GM13976 (cell line): ENCODE measurements around the gene UHRF1.
"Not testable (repeated sequence)": the region's sequence is repeated elsewhere in the genome, so short reads cannot be mapped to it uniquely, and the experiment has no call there.

Source experiments
- DNase-seq: peaks from one replicate; pipeline ENCODE4 v3.0.0; 2012; ENCODE audit warnings: low spot score
- in situ Hi-C: fragments of 300-500 bp; cut with MboI; formaldehyde crosslinking; loops from one replicate; pipeline ENCODE4 v1.12.0; 2022; ENCODE audit warnings: low sequenced_read_pairs, mixed read lengths, inconsistent platforms; ENCODE audit not compliant: unreplicated experiment
- TF ChIP-seq, protein P1 (sequence below): IDR thresholded peaks from 2 replicates; pipeline ENCODE4 v1.5.1; 2012; ENCODE audit warnings: borderline replicate concordance, mild to moderate bottlenecking; ENCODE audit not compliant: insufficient read depth; ENCODE audit errors: extremely low read depth, missing control alignments, control extremely low read depth

Gene UHRF1

DNA sequence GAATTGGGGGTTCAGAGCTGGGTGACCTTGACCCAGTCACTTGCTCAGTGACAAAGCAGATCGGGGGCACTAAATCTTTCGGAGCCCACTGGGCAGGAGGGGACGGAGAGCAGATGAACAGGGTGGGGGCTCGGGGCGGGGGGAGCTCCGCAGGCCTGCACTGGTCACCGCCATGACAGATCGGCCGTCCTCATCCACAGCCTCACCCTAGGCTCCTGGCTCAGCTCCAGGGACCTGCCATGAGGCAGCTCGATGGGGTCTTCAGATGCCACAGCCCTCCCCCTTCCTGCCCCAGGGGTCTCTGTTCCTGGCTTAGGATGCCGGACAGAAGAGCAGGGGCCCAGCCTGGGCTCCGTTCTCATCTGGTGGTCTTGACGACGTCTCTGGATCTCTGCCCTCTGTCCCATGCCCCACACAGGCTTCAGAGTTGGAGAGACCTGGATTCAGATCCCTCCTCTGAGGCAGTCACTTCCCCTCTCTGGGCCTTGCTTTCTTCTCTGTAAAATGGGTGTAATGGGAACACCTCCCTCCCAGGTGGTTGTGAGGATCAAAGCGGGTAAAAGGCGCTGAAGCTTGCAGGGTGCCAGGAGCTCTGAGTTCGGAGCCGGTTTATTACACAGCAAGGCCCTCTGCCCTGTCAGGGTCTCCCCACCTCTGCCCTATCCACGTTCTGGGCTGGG is 62.7 kb downstream of the UHRF1 start:
- in situ Hi-C loops, result no loop called here
- DNase-seq, result no peak
- TF ChIP-seq, protein P1, sequence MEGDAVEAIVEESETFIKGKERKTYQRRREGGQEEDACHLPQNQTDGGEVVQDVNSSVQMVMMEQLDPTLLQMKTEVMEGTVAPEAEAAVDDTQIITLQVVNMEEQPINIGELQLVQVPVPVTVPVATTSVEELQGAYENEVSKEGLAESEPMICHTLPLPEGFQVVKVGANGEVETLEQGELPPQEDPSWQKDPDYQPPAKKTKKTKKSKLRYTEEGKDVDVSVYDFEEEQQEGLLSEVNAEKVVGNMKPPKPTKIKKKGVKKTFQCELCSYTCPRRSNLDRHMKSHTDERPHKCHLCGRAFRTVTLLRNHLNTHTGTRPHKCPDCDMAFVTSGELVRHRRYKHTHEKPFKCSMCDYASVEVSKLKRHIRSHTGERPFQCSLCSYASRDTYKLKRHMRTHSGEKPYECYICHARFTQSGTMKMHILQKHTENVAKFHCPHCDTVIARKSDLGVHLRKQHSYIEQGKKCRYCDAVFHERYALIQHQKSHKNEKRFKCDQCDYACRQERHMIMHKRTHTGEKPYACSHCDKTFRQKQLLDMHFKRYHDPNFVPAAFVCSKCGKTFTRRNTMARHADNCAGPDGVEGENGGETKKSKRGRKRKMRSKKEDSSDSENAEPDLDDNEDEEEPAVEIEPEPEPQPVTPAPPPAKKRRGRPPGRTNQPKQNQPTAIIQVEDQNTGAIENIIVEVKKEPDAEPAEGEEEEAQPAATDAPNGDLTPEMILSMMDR, result no peak

GRCh38 chr19:4972509-4973230 is 63.4 kb downstream of the UHRF1 start:
- TF ChIP-seq, protein P1, result no peak
- DNase-seq, result no peak
- in situ Hi-C loops, result no loop called here

DNA sequence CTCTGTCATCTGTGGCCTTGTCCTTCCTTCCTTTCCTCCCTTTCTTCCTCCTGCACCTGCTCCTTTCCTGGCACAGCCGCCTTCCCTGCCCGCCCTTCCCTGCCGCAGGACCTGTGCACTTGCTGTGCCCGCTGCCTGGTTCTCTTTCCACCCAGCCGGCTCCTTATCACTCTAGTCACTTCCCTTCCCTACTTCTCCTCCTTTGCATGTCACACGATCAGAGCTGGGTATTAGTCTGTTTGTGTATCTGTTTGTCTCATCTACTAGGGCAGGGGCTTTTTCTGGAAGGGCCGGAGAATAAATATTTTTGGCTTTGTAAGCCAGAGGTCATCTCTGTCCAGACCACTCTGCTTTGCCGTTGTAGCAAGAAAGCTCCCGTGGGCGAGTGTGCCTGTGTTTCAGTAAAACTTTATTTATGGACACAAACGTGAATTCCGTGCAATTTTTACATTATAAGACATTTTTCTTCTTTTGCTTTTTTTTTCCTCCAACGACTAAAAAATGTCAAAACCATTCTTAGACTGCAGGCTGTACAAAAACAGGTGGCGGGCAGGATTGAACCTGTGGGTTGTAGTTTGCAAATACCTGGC is 65.7 kb downstream of the UHRF1 start:
- TF ChIP-seq, protein P1, result no peak
- DNase-seq, result no peak
- in situ Hi-C loops, result no loop called here

DNA sequence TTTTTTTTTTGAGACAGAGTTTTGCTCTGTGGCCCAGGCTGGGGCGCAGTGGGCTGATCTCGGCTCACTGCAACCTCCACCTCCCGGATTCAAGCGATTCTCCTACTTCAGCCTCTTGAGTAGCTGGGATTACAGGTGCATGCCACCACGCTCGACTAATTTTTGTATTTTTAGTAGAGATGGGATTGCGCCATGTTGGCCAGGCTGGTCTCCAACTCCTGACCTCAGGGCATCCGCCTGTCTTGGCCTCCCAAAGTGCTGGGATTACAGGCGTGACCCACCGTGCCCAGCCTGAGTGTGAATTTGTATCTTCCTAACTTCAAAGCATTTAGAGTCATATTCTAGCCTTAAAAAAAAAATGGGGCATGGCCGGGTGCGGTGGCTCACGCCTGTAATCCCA is 66.3 kb downstream of the UHRF1 start:
- DNase-seq, in situ Hi-C loops: not testable (repeated sequence)

DNA sequence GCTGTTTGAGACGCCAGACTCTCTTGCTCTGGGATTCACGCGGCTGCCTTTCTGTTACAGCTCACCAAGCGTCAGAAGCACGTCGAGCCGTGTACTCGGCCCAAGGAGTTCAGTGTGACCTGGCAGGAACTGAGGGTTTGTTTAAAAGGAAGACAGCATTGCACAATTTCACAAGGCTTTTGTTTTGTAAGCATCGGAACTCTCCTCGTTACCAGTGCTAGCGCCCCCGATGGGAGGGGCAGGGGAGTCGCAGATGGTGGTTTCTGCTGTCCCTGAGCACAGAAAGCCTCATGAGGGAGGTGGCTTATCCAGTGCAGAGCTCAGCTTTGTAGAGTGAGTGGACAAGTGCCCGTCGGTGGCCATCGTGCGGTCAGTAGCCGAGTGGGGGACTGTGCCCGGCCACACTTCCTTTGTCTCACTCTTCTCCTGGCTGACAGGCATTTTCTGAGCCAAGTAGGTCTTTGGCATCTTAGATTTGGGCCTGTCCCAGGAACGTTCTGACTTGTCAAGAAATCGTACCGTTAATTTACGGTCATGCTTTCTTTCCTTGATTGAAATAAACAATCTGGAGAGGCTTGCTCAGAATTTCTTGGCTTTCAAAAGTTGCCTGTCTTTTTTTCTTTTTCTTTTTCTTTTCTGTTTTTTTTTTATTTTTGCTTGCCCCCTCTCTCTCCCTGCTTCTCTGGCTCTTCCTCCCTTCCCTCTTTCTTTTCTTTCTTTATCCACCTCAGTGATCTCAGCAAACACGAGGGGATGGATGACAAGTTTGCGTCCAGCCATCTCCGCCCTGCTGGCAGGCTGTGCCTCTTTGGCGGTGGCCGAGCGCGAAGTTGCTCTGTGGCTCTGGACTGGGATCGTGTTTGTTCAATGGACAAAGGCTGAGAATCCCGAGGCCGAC is 67.3 kb downstream of the UHRF1 start:
- in situ Hi-C loops, result no loop called here
- no peak for DNase-seq
- TF ChIP-seq, protein P1, result no peak

DNA sequence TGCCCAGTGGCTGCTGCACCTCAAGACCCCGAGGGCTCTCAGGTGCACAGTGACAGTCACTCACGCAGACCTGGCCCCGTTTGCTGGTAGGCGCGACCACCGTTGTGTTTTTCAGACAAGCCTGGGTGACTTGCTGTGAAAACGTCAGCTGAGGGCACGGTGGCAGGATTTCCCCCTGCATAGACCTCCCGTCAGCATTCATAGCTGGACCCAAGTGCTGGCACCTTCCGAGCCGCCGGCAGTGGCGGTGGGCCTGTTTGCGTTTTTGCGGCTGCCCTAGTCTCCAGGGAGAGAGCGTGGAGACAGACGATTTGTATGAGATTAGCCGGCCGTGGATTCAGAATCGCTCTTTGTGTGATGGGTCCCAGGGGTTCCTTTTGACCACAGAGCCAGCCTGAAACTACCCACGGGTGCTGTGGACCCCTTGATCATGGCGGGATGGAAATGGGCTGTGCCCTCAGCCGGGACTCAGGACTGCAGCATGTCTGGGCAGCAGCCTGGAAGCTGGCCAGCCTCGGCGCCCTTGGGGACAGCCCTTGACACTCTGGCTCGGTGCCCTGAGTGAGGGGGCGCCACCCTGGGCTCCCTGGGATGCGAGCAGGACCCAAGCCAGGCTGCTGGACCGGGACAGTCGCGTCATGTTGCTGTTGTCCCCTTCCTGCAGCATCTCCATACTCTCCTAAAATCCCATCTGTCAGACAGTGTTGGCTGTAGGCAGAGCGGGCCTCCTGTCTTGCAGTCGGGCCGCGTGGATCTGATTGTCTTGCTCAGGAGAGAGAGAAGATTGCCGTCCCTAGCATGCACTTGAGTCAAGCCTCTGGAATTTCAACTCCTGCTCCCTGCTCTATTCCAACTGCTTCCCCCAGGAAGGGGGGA is 68.2 kb downstream of the UHRF1 start:
- in situ Hi-C loops, result no loop called here
- no peak for DNase-seq
- TF ChIP-seq, protein P1, result no peak
